ENCODE data around the gene OLFM4. TPM values are rescaled to one million over a fixed set of nuclear protein-coding genes. Genes with fewer than 3 reads are reported as not detected.

OLFM4 gene
- total RNA-seq, 4 donors from 2014 or later, result 1.9 TPM; not detected in 3

- Histone ChIP-seq H3K4me3 (no peak overlapping the region), H3K27ac (no peak overlapping the region), H3K4me1 (no peaks in the 10 kb centered on the region), H3K27me3 (no peaks in the 10 kb centered on the region), H3K9me3 (no peaks in the 10 kb centered on the region), H3K36me3 (no peaks in the 10 kb centered on the region)
- intact Hi-C loops (cut with DNase I; ENCODE audit: low total_unique reads), result no loop called here
- no peak for TF ChIP-seq POLR2A (IDR thresholded peaks at IDR 0.05)
- TF ChIP-seq CTCF (IDR thresholded peaks at IDR 0.05), result no peak
- DNase-seq, result no peak
Measured at GRCh38 chr13:53090461-53090860, 61.8 kb downstream of the OLFM4 start.

- Histone ChIP-seq H3K27me3 (no peaks in the 10 kb centered on the region), H3K9me3 (no peaks in the 10 kb centered on the region), H3K36me3 (no peaks in the 10 kb centered on the region), H3K27ac (no peak overlapping the region), H3K4me3 (no peak overlapping the region), H3K4me1 (no peaks in the 10 kb centered on the region)
- intact Hi-C loops (cut with DNase I; ENCODE audit: low total_unique reads), result no loop called here
- no peak for DNase-seq
- no peak for TF ChIP-seq POLR2A (IDR thresholded peaks at IDR 0.05)
- TF ChIP-seq CTCF (IDR thresholded peaks at IDR 0.05), result no peak
Measured at GRCh38 chr13:53092931-53093330, 64.3 kb downstream of the OLFM4 start.

- no peak overlapping the region for H3K27ac ChIP-seq
- H3K27me3 ChIP-seq, result no peaks in the 10 kb centered on the region
- no peaks in the 10 kb centered on the region for H3K36me3 ChIP-seq
- H3K9me3 ChIP-seq, result no peaks in the 10 kb centered on the region
- H3K4me1 ChIP-seq, result no peaks in the 10 kb centered on the region
- H3K4me3 ChIP-seq, result no peak overlapping the region
- no peak for DNase-seq
- intact Hi-C loops (cut with DNase I; ENCODE audit: low total_unique reads), result no loop called here
- TF ChIP-seq CTCF (IDR thresholded peaks at IDR 0.05), result no peak
- no peak for TF ChIP-seq POLR2A (IDR thresholded peaks at IDR 0.05)
Measured at GRCh38 chr13:53098455-53098854, 69.8 kb downstream of the OLFM4 start.

- H3K36me3 ChIP-seq, result no peaks in the 10 kb centered on the region
- no peak overlapping the region for H3K27ac ChIP-seq
- H3K9me3 ChIP-seq, result no peaks in the 10 kb centered on the region
- no peak overlapping the region for H3K4me3 ChIP-seq
- H3K4me1 ChIP-seq, result no peaks in the 10 kb centered on the region
- intact Hi-C loops (cut with DNase I; ENCODE audit: low total_unique reads), result no loop called here
- no peak for DNase-seq
- H3K27me3 ChIP-seq, result no peaks in the 10 kb centered on the region
- TF ChIP-seq POLR2A (IDR thresholded peaks at IDR 0.05), result no peak
- no peak for TF ChIP-seq CTCF (IDR thresholded peaks at IDR 0.05)
Measured at GRCh38 chr13:53100394-53101063, 71.9 kb downstream of the OLFM4 start.

Other genes starting within 250 kb of the OLFM4 start
- gene PCDH8, start 180.2 kb upstream of the OLFM4 start, total RNA-seq, result under 1 TPM in 1 of 4 donors, not detected in 3; 0.62 TPM

All from uterus (tissue), 4 donors.